ENCODE data around the gene ARFIP2. TPM values are rescaled to one million over a fixed set of nuclear protein-coding genes. Genes with fewer than 3 reads are reported as not detected.
A peak's percentile ranks its signal among the peaks of the same experiment; 100 is the strongest.
"Not testable (repeated sequence)": the region's sequence is repeated elsewhere in the genome, so short reads cannot be mapped to it uniquely, and the experiment has no call there.

Gene ARFIP2, protein sequence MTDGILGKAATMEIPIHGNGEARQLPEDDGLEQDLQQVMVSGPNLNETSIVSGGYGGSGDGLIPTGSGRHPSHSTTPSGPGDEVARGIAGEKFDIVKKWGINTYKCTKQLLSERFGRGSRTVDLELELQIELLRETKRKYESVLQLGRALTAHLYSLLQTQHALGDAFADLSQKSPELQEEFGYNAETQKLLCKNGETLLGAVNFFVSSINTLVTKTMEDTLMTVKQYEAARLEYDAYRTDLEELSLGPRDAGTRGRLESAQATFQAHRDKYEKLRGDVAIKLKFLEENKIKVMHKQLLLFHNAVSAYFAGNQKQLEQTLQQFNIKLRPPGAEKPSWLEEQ
- total RNA-seq (10 to 100 TPM; 40.8 to 46.0 TPM), polyA plus RNA-seq (10 to 100 TPM; 14.9 to 56.1 TPM)
- long read RNA-seq, donor 1, transcript ARFIP2-203 (7 exons, 1,430 nt) = minor isoform, 11 of 200 reads
- long read RNA-seq, donor 1, transcript ARFIP2-202 (8 exons, 1,868 nt) = major isoform, 72 of 200 reads
- long read RNA-seq, donor 1, transcript ARFIP2-201 (8 exons, 2,543 nt) = minor isoform, 70 of 200 reads
- long read RNA-seq, donor 1, partial matches to known transcripts = 21 of 200 reads
- long read RNA-seq, donor 1, other reads (novel, unspliced or antisense) = 26 of 200 reads
- long read RNA-seq, donor 2, transcript ARFIP2-201 (8 exons, 2,543 nt) = major isoform, 9 of 33 reads
- long read RNA-seq, donor 2, partial matches to known transcripts = 12 of 33 reads
- long read RNA-seq, donor 2, other reads (novel, unspliced or antisense) = 8 of 33 reads

DNA sequence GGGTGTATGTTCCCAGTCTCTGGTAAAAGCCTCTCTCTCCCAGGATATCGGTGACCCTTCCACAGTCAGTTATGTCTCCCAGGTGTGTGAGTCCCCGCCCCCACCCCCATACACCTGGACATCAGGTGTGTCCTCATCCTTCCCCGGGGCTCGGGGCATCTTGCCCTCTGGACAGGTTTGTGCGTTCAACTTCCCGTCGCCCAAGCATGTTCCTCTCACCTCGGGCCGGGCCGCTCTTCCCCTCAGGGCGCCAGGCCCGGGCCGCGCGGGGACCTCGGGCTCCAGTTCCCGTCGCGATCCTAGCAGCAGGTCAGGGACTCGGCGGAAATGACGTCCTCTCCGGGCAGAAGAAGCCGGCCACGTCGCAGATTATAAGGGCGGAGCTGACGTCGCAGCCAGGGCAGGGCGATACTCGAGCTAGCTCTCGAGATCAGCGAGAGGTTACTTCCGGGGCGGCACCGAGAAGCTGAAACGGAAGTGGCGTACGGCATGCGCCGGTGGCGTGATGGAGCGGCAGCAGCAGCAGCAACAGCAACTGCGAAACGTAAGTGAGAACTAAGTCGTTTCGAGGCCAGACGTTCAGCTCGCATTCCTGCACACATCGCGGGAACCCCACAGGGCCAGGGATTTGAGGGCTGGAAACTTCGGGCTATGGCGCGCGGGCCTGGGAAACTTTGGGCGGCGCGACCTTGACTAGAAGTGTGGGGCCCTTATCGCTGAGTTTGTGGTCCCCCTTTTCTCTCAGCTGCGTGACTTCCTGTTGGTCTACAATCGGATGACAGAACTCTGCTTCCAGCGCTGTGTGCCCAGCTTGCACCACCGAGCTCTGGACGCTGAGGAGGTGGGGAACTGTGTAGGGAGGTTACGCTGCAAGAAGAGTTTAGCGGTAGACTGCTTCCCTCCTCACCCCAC lies at the start of gene ARFIP2, which contains the start of gene TIMM10B:
Gene ARFIP2, minus strand, starts transcription at position 320 of the 912 bp plus-strand sequence. CDS start 910 bp downstream, outside the sequence.
Gene TIMM10B, plus strand, starts transcription at position 490 of the 912 bp plus-strand sequence. Its CDS starts 16 bp downstream, at position 506.
- Histone ChIP-seq H3K36me3 (ENCODE audit: control insufficient read depth in 1 of 2, insufficient read depth in 2 of 2, low read length in 1 of 2) (peaks cover 0 to 3% of the 10 kb centered on the region in 2 donors), H3K4me3 (ENCODE audit: low read length in 2 of 2) (peak within 1 kb of the TSS; percentile 68 to 78), H3K9me3 (ENCODE audit: control insufficient read depth, low read length) (no peaks in the 10 kb centered on the region), H3K27ac (ENCODE audit: low read depth in 1 of 2, low read length in 2 of 2) (peak within 1 kb of the TSS; percentile 63 to 75), H3K27me3 (ENCODE audit: control insufficient read depth in 1 of 2, insufficient read depth in 2 of 2, low read length in 1 of 2) (no peaks in the 10 kb centered on the region), H3K4me1 (ENCODE audit: control insufficient read depth in 1 of 2, insufficient read depth in 2 of 2, low read length in 2 of 2) (peaks cover 0 to 2% of the 10 kb centered on the region in 2 donors)
- ATAC-seq (ENCODE audit: low FRiP score) = peak; percentile 97
- intact Hi-C loops (cut with DNase I) = loop anchor here in 1 of 2 donors (5.0 kb wide), 1 partner anchor 201 kb away; the partner anchor contains the start of gene MRPL17
- WGBS, 2 donors = 0% methylated on average over 64 to 66 of the region's 66 CpGs
- peak; percentile 100 for DNase-seq

DNA sequence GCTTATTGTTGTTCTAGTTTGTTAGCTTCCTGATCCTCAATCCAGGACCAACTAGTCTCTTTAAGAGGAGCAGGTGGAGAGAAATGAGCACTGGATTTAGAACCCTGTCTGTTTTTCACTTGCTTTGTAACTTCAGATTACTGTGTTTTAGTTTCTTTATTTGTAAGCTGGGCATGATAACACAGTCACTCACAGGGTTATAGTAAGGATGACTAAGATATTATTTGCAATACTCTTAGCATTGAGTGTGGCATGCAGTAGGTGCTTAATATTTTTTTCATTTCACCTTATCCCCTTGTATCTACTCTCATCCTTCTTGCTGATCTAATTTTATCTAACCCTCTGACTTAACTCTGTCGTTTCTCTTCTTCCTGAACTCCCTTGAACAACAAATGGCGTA lies 49.7 kb upstream of the ARFIP2 start:
- intact Hi-C loops (cut with DNase I) = loop anchor here in 1 of 2 donors (2.0 to 5.0 kb wide), 3 partner anchors 138 to 176 kb away; partner anchors contain the start of gene MRPL17
- no peak for ATAC-seq (ENCODE audit: low FRiP score)
- H3K36me3 ChIP-seq (ENCODE audit: control insufficient read depth in 1 of 2, insufficient read depth in 2 of 2, low read length in 1 of 2) = peaks cover 0 to 2% of the 10 kb centered on the region in 2 donors
- no peak overlapping the region for H3K4me3 ChIP-seq (ENCODE audit: low read length in 2 of 2)
- no peaks in the 10 kb centered on the region for H3K9me3 ChIP-seq (ENCODE audit: control insufficient read depth, low read length)
- H3K27ac ChIP-seq (ENCODE audit: low read depth in 1 of 2, low read length in 2 of 2) = no peak overlapping the region
- H3K4me1 ChIP-seq (ENCODE audit: control insufficient read depth in 1 of 2, insufficient read depth in 2 of 2, low read length in 2 of 2) = no peaks in the 10 kb centered on the region
- 92 to 95% methylated on average over 2 of the region's 2 CpGs for WGBS, 2 donors
- DNase-seq = no peak
- H3K27me3 ChIP-seq (ENCODE audit: control insufficient read depth in 1 of 2, insufficient read depth in 2 of 2, low read length in 1 of 2) = no peaks in the 10 kb centered on the region

DNA sequence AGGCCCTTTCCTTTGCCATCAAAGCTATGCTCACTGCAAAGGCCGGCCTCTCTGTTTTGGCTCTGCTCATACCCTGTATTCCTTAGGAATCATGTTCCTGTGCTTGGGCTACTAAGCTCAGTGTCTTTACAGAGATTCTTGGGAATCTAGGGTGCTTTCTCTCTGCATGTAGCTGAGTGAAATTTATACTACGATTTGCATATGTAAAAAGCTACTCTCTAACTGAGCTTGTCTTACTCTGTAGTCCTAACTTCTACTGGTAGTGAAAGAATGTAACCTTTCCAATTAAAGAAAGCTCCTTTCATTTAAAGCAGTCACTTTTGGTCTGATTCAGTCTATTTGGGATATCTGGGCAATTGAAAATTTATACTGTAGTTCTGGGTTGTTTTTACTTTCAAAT lies 48.1 kb upstream of the ARFIP2 start:
- intact Hi-C loops (cut with DNase I) = no loop called here
- peaks cover 0 to 2% of the 10 kb centered on the region in 2 donors for H3K36me3 ChIP-seq (ENCODE audit: control insufficient read depth in 1 of 2, insufficient read depth in 2 of 2, low read length in 1 of 2)
- H3K4me3 ChIP-seq (ENCODE audit: low read length in 2 of 2) = no peak overlapping the region
- H3K4me1 ChIP-seq (ENCODE audit: control insufficient read depth in 1 of 2, insufficient read depth in 2 of 2, low read length in 2 of 2) = no peaks in the 10 kb centered on the region
- no peak overlapping the region for H3K27ac ChIP-seq (ENCODE audit: low read depth in 1 of 2, low read length in 2 of 2)
- DNase-seq = no peak
- H3K9me3 ChIP-seq (ENCODE audit: control insufficient read depth, low read length) = no peaks in the 10 kb centered on the region
- no peaks in the 10 kb centered on the region for H3K27me3 ChIP-seq (ENCODE audit: control insufficient read depth in 1 of 2, insufficient read depth in 2 of 2, low read length in 1 of 2)
- ATAC-seq (ENCODE audit: low FRiP score) = no peak
- WGBS, 2 donors = 85 to 89% methylated on average over 2 of the region's 2 CpGs

DNA sequence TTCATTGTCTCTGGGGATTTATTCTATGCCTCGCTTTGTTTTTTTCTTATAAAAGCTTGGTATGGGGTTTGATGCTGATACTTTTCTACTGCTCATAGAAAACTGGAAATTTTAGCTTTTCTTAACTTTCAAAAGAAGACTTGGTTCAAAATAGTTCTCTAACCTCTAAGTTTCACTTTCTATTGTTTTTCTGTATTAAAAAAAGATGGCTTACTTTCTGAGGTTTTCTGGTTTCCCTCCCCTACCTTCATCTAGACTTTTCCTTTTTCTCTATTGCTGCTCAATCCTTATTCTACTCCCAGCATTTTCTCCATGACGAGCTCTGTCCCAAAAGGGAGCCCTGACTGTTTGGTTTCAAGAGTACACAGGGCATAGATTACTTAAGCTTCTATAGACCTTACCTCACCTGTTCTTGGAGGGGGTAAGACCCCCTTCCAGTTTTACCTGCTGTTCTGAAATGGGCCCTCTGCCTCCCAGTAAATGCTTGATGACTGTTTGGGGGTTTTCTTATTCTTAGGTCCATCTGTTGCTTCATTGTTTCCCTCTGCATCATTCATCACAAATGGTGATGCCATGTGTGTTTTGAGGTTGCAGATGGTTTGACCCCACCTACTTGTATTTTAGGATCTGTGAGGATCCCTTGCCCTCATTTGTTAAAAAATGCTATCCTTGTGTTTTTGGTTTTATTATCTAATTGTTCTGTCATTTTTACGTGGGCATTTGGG lies 45.4 kb upstream of the ARFIP2 start:
- 82 to 87% methylated on average over 3 of the region's 3 CpGs for WGBS, 2 donors
- ATAC-seq (ENCODE audit: low FRiP score) (no peak), DNase-seq (no peak)
- peaks cover 0 to 2% of the 10 kb centered on the region in 2 donors for H3K36me3 ChIP-seq (ENCODE audit: control insufficient read depth in 1 of 2, insufficient read depth in 2 of 2, low read length in 1 of 2)
- H3K9me3 ChIP-seq (ENCODE audit: control insufficient read depth, low read length) = no peaks in the 10 kb centered on the region
- H3K27me3 ChIP-seq (ENCODE audit: control insufficient read depth in 1 of 2, insufficient read depth in 2 of 2, low read length in 1 of 2) = no peaks in the 10 kb centered on the region
- H3K27ac ChIP-seq (ENCODE audit: low read depth in 1 of 2, low read length in 2 of 2) = no peak overlapping the region
- H3K4me1 ChIP-seq (ENCODE audit: control insufficient read depth in 1 of 2, insufficient read depth in 2 of 2, low read length in 2 of 2) = no peaks in the 10 kb centered on the region
- intact Hi-C loops (cut with DNase I) = no loop called here
- H3K4me3 ChIP-seq (ENCODE audit: low read length in 2 of 2) = no peak overlapping the region

DNA sequence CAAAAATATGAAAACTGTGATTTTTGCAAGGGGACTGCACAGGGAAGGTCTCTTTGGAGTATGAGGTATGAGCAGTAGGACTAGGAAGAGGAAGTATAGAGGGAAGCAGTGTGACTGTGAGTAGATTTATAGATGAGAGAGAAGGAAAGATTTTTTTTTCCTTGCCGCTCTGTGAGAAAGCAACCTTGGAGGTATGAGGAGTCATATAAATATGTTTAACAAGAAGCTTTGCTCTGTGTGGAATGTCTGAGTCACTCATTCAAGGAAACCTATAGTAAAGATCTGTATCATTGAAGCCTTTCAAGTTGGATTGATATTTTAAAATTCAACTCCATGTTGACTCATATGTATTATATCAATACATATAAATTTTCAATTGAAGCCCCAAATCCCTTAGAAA lies 42.1 kb upstream of the ARFIP2 start:
- Histone ChIP-seq H3K9me3 (ENCODE audit: control insufficient read depth, low read length) (no peaks in the 10 kb centered on the region), H3K27me3 (ENCODE audit: control insufficient read depth in 1 of 2, insufficient read depth in 2 of 2, low read length in 1 of 2) (no peaks in the 10 kb centered on the region), H3K27ac (ENCODE audit: low read depth in 1 of 2, low read length in 2 of 2) (no peak overlapping the region), H3K4me1 (ENCODE audit: control insufficient read depth in 1 of 2, insufficient read depth in 2 of 2, low read length in 2 of 2) (no peaks in the 10 kb centered on the region), H3K36me3 (ENCODE audit: control insufficient read depth in 1 of 2, insufficient read depth in 2 of 2, low read length in 1 of 2) (peaks cover 3 to 4% of the 10 kb centered on the region in 2 donors), H3K4me3 (ENCODE audit: low read length in 2 of 2) (no peak overlapping the region)
- ATAC-seq (ENCODE audit: low FRiP score) = no peak
- WGBS, 2 donors = 36 to 55% methylated on average over 1 of the region's 1 CpG
- DNase-seq = no peak
- intact Hi-C loops (cut with DNase I) = no loop called here

DNA sequence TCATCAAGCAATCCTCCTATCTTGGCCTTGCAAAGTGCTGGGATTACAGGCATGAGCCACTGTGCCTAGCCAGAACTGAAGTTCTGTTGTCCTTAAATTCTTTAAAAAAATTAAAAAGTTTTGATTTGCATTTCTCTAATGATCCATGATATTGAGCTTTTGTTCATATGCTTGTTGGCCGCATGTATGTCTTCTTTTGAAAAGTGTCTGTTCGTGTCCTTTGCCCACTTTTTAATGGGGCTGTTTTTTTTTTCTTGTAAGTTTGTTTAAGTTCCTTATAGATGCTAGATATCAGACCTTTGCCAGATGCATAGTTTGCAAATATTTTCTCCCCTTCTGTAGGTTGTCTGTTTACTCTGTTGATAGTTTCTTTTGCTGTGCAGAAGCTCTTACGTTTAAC lies 40.8 kb upstream of the ARFIP2 start:
- ATAC-seq (ENCODE audit: low FRiP score); intact Hi-C loops (cut with DNase I); H3K4me1 ChIP-seq (ENCODE audit: control insufficient read depth in 1 of 2, insufficient read depth in 2 of 2, low read length in 2 of 2); H3K4me3 ChIP-seq (ENCODE audit: low read length in 2 of 2); H3K9me3 ChIP-seq (ENCODE audit: control insufficient read depth, low read length); H3K36me3 ChIP-seq (ENCODE audit: control insufficient read depth in 1 of 2, insufficient read depth in 2 of 2, low read length in 1 of 2); H3K27ac ChIP-seq (ENCODE audit: low read depth in 1 of 2, low read length in 2 of 2); DNase-seq; H3K27me3 ChIP-seq (ENCODE audit: control insufficient read depth in 1 of 2, insufficient read depth in 2 of 2, low read length in 1 of 2): not testable (repeated sequence)
- WGBS, 2 donors = 96 to 97% methylated on average over 3 of the region's 3 CpGs

DNA sequence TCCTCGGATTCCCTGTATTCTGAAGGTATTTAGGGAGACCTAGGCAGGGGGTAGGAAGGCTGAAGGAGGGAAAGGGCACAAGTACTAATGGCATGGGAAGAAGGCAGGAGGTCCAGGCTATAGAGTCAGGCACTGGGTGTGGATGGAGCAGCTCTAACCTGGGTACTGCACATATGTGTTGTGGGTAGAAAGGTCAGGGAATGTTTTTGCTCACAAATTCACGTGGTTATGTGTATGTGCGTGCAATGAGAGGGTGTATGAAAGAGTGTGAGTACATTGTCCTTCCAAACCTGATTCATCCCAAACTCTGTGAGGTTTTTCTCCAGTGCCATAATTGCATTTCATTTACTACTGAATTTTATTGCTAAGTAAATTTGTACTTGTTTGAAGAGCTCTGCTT lies 39.1 kb upstream of the ARFIP2 start:
- no peak overlapping the region for H3K27ac ChIP-seq (ENCODE audit: low read depth in 1 of 2, low read length in 2 of 2)
- H3K9me3 ChIP-seq (ENCODE audit: control insufficient read depth, low read length) = no peaks in the 10 kb centered on the region
- no peaks in the 10 kb centered on the region for H3K4me1 ChIP-seq (ENCODE audit: control insufficient read depth in 1 of 2, insufficient read depth in 2 of 2, low read length in 2 of 2)
- peaks cover 2 to 3% of the 10 kb centered on the region in 2 donors for H3K36me3 ChIP-seq (ENCODE audit: control insufficient read depth in 1 of 2, insufficient read depth in 2 of 2, low read length in 1 of 2)
- no peak for DNase-seq
- no peaks in the 10 kb centered on the region for H3K27me3 ChIP-seq (ENCODE audit: control insufficient read depth in 1 of 2, insufficient read depth in 2 of 2, low read length in 1 of 2)
- intact Hi-C loops (cut with DNase I) = no loop called here
- WGBS, 2 donors = 82 to 93% methylated on average over 3 of the region's 3 CpGs
- H3K4me3 ChIP-seq (ENCODE audit: low read length in 2 of 2) = no peak overlapping the region
- no peak for ATAC-seq (ENCODE audit: low FRiP score)

Data from aorta (tissue), 5 donors.